Breast epithelium (tissue), 3 donors: ENCODE data around the gene GCSH.

ENCODE experiments used
- CTCF ChIP-seq, 3 donors: fragments of 450-650 bp; IDR thresholded peaks; one replicate each; pipeline ENCODE4 v1.5.1; 2016 to 2017; ENCODE audit warnings: antibody characterized with exemption in 3 of 3, mild to moderate bottlenecking in 3 of 3, moderate library complexity in 3 of 3
- POLR2A ChIP-seq: fragments of 450-650 bp; IDR thresholded peaks from one replicate; pipeline ENCODE4 v1.6.1; 2016; ENCODE audit warnings: antibody characterized with exemption, mild to moderate bottlenecking, moderate library complexity

- TF ChIP-seq CTCF (IDR thresholded peaks at IDR 0.05) (no peak), POLR2A (no peak)
Observed at GRCh38 chr16:81106826-81107503, 10.8 kb upstream of the GCSH start.
